ENCODE results near the gene PRR36.

The PRR36 gene

GRCh38 chr19:7916103-7916954 is 42.1 kb upstream of the PRR36 start:
- H3K4me3 ChIP-seq (ENCODE audit: control insufficient read depth, low read depth, low read length): peak overlapping the region; percentile 43
- no peak for DNase-seq (ENCODE audit: low read depth)
- no peak for TF ChIP-seq CTCF (IDR thresholded peaks at IDR 0.05; ENCODE audit: control insufficient read depth, insufficient read depth, low read depth, low read length, missing control alignments)

DNA sequence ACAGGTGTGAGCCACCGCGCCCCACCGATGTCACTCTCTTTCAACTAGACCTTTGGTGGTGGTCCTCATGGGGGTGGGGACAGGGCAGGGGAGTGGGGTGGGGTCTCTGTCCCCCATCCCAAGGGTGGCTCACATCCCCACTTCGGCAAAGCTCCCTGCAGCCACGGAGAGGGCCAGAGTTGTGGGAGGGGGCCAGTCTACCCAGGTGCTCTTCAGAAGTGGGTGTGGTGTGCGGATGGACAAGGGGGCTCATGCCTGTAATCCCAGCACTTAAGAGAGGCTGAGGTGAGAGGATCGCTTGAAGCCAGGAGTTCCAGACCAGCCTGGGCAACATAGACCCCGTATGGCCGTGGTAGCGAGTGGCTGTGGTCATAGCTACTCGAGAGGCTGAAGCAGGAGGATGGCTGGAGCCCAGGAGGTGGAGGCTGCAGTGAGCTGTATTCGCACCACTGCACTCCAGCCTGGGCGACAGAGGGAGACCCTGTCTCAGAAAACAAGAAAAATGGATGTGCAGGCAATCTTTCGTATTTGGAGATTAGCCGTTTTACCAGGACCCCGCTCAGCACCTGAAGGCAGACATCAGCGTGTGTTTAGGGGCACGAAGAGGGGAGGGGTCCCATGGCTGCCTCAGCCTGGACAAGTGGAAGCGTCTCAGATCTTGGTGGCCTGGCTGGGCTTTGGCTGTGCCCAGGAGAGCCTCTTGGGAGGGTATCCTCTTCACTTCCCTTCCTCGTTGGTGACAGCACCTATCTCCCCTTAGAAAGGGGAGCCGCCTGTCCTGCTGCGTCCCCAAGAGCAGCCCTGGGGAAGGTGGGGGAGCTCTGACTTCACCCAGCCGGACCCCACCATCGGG is 41.3 kb upstream of the PRR36 start:
- no peak for TF ChIP-seq CTCF (IDR thresholded peaks at IDR 0.05; ENCODE audit: control insufficient read depth, insufficient read depth, low read depth, low read length, missing control alignments)
- DNase-seq (ENCODE audit: low read depth): no peak
- peak overlapping the region; percentile 43 for H3K4me3 ChIP-seq (ENCODE audit: control insufficient read depth, low read depth, low read length)

DNA sequence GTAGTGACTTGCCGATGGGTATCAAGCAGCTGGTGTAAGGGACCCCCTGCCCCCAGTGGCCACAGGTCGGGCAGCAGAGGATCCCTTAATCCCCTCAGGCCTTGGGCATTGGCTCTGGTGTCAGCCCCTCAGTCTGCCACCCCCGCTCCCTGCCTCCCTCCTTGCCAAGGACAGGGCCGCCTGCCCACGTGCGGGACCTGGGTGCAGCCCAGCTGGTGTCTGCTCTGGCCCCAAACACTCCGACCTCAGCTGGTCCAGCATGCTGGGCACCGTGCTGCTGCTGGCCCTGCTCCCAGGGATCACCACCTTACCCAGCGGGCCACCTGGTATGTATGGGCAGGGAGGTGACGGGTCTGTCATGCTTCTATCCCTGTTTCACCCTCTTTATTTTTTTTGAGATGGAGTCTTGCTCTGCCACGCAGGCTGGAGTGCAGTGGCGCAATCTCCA is 40.4 kb upstream of the PRR36 start, which contains the start of gene TGFBR3L:
Gene TGFBR3L (plus strand): TSS at position 233 of the 448 bp plus-strand sequence.
- TF ChIP-seq CTCF (IDR thresholded peaks at IDR 0.05; ENCODE audit: control insufficient read depth, insufficient read depth, low read depth, low read length, missing control alignments): no peak
- H3K4me3 ChIP-seq (ENCODE audit: control insufficient read depth, low read depth, low read length): peak within 1 kb of the TSS; percentile 43
- no peak for DNase-seq (ENCODE audit: low read depth)

DNA sequence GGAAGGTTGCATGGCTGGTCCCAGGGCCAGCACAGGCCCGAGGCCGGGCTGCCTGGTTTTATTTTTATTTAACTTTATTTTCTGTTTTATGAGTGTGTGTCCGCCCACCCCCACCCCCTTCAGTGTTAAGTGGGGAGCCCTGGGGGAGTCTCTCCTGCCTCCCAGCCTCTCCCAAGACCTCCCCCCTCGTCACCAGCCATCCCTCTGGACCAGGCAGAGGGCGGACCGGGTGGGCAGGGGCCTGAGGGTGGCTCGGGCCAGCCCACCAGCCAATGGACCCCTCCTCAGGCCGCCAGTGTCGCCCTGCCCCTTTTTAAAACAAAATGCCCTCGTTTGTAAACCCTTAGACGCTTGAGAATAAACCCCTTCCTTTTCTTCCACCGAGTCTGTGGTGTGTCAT is 39.9 kb upstream of the PRR36 start:
- no peak for DNase-seq (ENCODE audit: low read depth)
- H3K4me3 ChIP-seq (ENCODE audit: control insufficient read depth, low read depth, low read length): no peak overlapping the region
- no peak for TF ChIP-seq CTCF (IDR thresholded peaks at IDR 0.05; ENCODE audit: control insufficient read depth, insufficient read depth, low read depth, low read length, missing control alignments)

GRCh38 chr19:7913652-7914051 is 39.5 kb upstream of the PRR36 start:
- no peak overlapping the region for H3K4me3 ChIP-seq (ENCODE audit: control insufficient read depth, low read depth, low read length)
- no peak for DNase-seq (ENCODE audit: low read depth)
- no peak for TF ChIP-seq CTCF (IDR thresholded peaks at IDR 0.05; ENCODE audit: control insufficient read depth, insufficient read depth, low read depth, low read length, missing control alignments)

- H3K4me3 ChIP-seq (ENCODE audit: control insufficient read depth, low read depth, low read length): no peak overlapping the region
- TF ChIP-seq CTCF (IDR thresholded peaks at IDR 0.05; ENCODE audit: control insufficient read depth, insufficient read depth, low read depth, low read length, missing control alignments): no peak
- DNase-seq (ENCODE audit: low read depth): no peak
These were observed 38.7 kb upstream of the PRR36 start for GRCh38 chr19:7912697-7913564.

Measured in AG09309 (cell line).